Cerebellar nuclear complex (tissue), 1 donor: Measurements from ENCODE around the gene CADM1.

Experiments used
- DNase-seq, 2 experiments: peaks; one replicate each; lab custom pipeline; 2025; lab: John Stamatoyannopoulos, UW

CADM1 gene

GRCh38 chr11:115151010-115151409, 353.2 kb downstream of the CADM1 start:
- no peak for DNase-seq

GRCh38 chr11:115148691-115149090, 355.5 kb downstream of the CADM1 start:
- DNase-seq, result no peak

- DNase-seq, result no peak
Measured at GRCh38 chr11:115148101-115148500, 356.1 kb downstream of the CADM1 start.

GRCh38 chr11:115147243-115147807, 356.9 kb downstream of the CADM1 start:
- no peak for DNase-seq

GRCh38 chr11:115146425-115146824, 357.8 kb downstream of the CADM1 start:
- no peak for DNase-seq

GRCh38 chr11:115145324-115145723, 358.9 kb downstream of the CADM1 start:
- no peak for DNase-seq

GRCh38 chr11:115144914-115145313, 359.3 kb downstream of the CADM1 start:
- DNase-seq, result no peak

- no peak for DNase-seq
Measured at GRCh38 chr11:115144014-115144413, 360.2 kb downstream of the CADM1 start.

GRCh38 chr11:115141231-115142114, 362.7 kb downstream of the CADM1 start:
- DNase-seq, result peak; percentile 35 to 72

GRCh38 chr11:115135936-115136335, 368.3 kb downstream of the CADM1 start:
- no peak for DNase-seq

- DNase-seq, result peak in 1 of 2 experiments; percentile 11
Measured at GRCh38 chr11:115134926-115135325, 369.3 kb downstream of the CADM1 start.

- no peak for DNase-seq
Measured at GRCh38 chr11:115133475-115134209, 370.6 kb downstream of the CADM1 start.

GRCh38 chr11:115132436-115133228, 371.6 kb downstream of the CADM1 start:
- no peak for DNase-seq

- DNase-seq, result no peak
Measured at GRCh38 chr11:115129473-115130289, 374.5 kb downstream of the CADM1 start.

GRCh38 chr11:115128226-115128625, 376.0 kb downstream of the CADM1 start:
- DNase-seq, result no peak

GRCh38 chr11:115127790-115128189, 376.4 kb downstream of the CADM1 start:
- DNase-seq, result no peak

GRCh38 chr11:115126515-115127208, 377.6 kb downstream of the CADM1 start:
- DNase-seq, result no peak

GRCh38 chr11:115126092-115126491, 378.1 kb downstream of the CADM1 start:
- DNase-seq, result no peak

GRCh38 chr11:115124786-115125185, 379.4 kb downstream of the CADM1 start:
- no peak for DNase-seq

- DNase-seq, result no peak
Measured at GRCh38 chr11:115123641-115124040, 380.6 kb downstream of the CADM1 start.
